Measurements from ENCODE around the gene PRKACG. TPM values are rescaled to one million over a fixed set of nuclear protein-coding genes. Genes with fewer than 3 reads are reported as not detected.

Gene PRKACG
- total RNA-seq, 2 experiments from 2014 or later = not detected

GRCh38 chr9:68980341-68980914, 33.5 kb downstream of the PRKACG start:
- peaks cover 16% of the 10 kb centered on the region for H3K4me1 Mint-ChIP-seq
- H3K27ac Mint-ChIP-seq = no peak overlapping the region
- peaks cover 4% of the 10 kb centered on the region for H3K36me3 Mint-ChIP-seq
- no peak overlapping the region for H3K4me3 Mint-ChIP-seq
- H3K9me3 Mint-ChIP-seq = no peaks in the 10 kb centered on the region
- no peaks in the 10 kb centered on the region for H3K27me3 Mint-ChIP-seq
- DNase-seq = no peak

GRCh38 chr9:68979538-68980314, 34.2 kb downstream of the PRKACG start:
- Mint-ChIP-seq H3K36me3 (peaks cover 4% of the 10 kb centered on the region), H3K4me1 (peaks cover 19% of the 10 kb centered on the region), H3K4me3 (peak overlapping the region; percentile 51), H3K27me3 (no peaks in the 10 kb centered on the region), H3K27ac (peak overlapping the region; percentile 66), H3K9me3 (no peaks in the 10 kb centered on the region)
- peak; percentile 21 for DNase-seq

- no peak for DNase-seq
- no peaks in the 10 kb centered on the region for H3K9me3 Mint-ChIP-seq
These were observed 35.4 kb downstream of the PRKACG start for GRCh38 chr9:68978501-68978900.

GRCh38 chr9:68978066-68978465, 35.8 kb downstream of the PRKACG start:
- Mint-ChIP-seq H3K27ac (no peak overlapping the region), H3K4me1 (peaks cover 24% of the 10 kb centered on the region), H3K4me3 (no peak overlapping the region), H3K27me3 (no peaks in the 10 kb centered on the region), H3K9me3 (no peaks in the 10 kb centered on the region), H3K36me3 (peaks cover 4% of the 10 kb centered on the region)
- no peak for DNase-seq

More at GRCh38 chr9:68978501-68978900, 35.4 kb downstream of the PRKACG start:
- Mint-ChIP-seq H3K36me3 (peaks cover 4% of the 10 kb centered on the region), H3K4me1 (peaks cover 25% of the 10 kb centered on the region), H3K27me3 (no peaks in the 10 kb centered on the region), H3K4me3 (no peak overlapping the region), H3K27ac (no peak overlapping the region)

GRCh38 chr9:68975365-68976043, 38.4 kb downstream of the PRKACG start:
- DNase-seq = no peak
- H3K9me3 Mint-ChIP-seq = peaks cover 5% of the 10 kb centered on the region
- H3K4me3 Mint-ChIP-seq = no peak overlapping the region
- H3K36me3 Mint-ChIP-seq = peaks cover 6% of the 10 kb centered on the region
- H3K27me3 Mint-ChIP-seq = no peaks in the 10 kb centered on the region
- H3K27ac Mint-ChIP-seq = no peak overlapping the region
- peaks cover 30% of the 10 kb centered on the region for H3K4me1 Mint-ChIP-seq

GRCh38 chr9:68974901-68975300, 39.0 kb downstream of the PRKACG start:
- peak overlapping the region; percentile 30 for H3K4me3 Mint-ChIP-seq
- no peak overlapping the region for H3K27ac Mint-ChIP-seq
- peaks cover 5% of the 10 kb centered on the region for H3K9me3 Mint-ChIP-seq
- peaks cover 30% of the 10 kb centered on the region for H3K4me1 Mint-ChIP-seq
- no peaks in the 10 kb centered on the region for H3K27me3 Mint-ChIP-seq
- peaks cover 6% of the 10 kb centered on the region for H3K36me3 Mint-ChIP-seq
- DNase-seq = no peak

GRCh38 chr9:68974431-68974830, 39.5 kb downstream of the PRKACG start:
- Mint-ChIP-seq H3K27ac (peak overlapping the region; percentile 13), H3K4me1 (peaks cover 27% of the 10 kb centered on the region), H3K4me3 (no peak overlapping the region), H3K27me3 (no peaks in the 10 kb centered on the region), H3K36me3 (peaks cover 6% of the 10 kb centered on the region), H3K9me3 (peaks cover 5% of the 10 kb centered on the region)
- DNase-seq = peak; percentile 33

- no peak for DNase-seq
- no peak overlapping the region for H3K4me3 Mint-ChIP-seq
- H3K27ac Mint-ChIP-seq = no peak overlapping the region
These were observed 40.3 kb downstream of the PRKACG start for GRCh38 chr9:68973619-68974018.

GRCh38 chr9:68970151-68970550, 43.8 kb downstream of the PRKACG start:
- Mint-ChIP-seq H3K9me3 (peaks cover 5% of the 10 kb centered on the region), H3K4me3 (no peak overlapping the region), H3K36me3 (peaks cover 2% of the 10 kb centered on the region), H3K27ac (no peak overlapping the region), H3K27me3 (peaks cover 8% of the 10 kb centered on the region), H3K4me1 (peaks cover 16% of the 10 kb centered on the region)
- DNase-seq = no peak

More at GRCh38 chr9:68973619-68974018, 40.3 kb downstream of the PRKACG start:
- Mint-ChIP-seq H3K4me1 (peaks cover 20% of the 10 kb centered on the region), H3K36me3 (peaks cover 6% of the 10 kb centered on the region), H3K9me3 (peaks cover 5% of the 10 kb centered on the region), H3K27me3 (no peaks in the 10 kb centered on the region)

- Mint-ChIP-seq H3K27me3 (peaks cover 8% of the 10 kb centered on the region), H3K27ac (no peak overlapping the region), H3K36me3 (peaks cover 2% of the 10 kb centered on the region), H3K4me3 (no peak overlapping the region), H3K4me1 (peaks cover 12% of the 10 kb centered on the region), H3K9me3 (peaks cover 5% of the 10 kb centered on the region)
- no peak for DNase-seq
These were observed 44.4 kb downstream of the PRKACG start for GRCh38 chr9:68969538-68969937.

- H3K9me3 Mint-ChIP-seq = peaks cover 5% of the 10 kb centered on the region
- DNase-seq = no peak
- H3K36me3 Mint-ChIP-seq = peaks cover 2% of the 10 kb centered on the region
- H3K27ac Mint-ChIP-seq = no peak overlapping the region
- H3K4me3 Mint-ChIP-seq = no peak overlapping the region
- peaks cover 8% of the 10 kb centered on the region for H3K27me3 Mint-ChIP-seq
- peaks cover 6% of the 10 kb centered on the region for H3K4me1 Mint-ChIP-seq
These were observed 46.1 kb downstream of the PRKACG start for GRCh38 chr9:68967800-68968199.

GRCh38 chr9:68966496-68966944, 47.4 kb downstream of the PRKACG start:
- no peak overlapping the region for H3K27ac Mint-ChIP-seq
- H3K4me3 Mint-ChIP-seq = no peak overlapping the region
- H3K4me1 Mint-ChIP-seq = peaks cover 2% of the 10 kb centered on the region
- no peak for DNase-seq
- peaks cover 12% of the 10 kb centered on the region for H3K27me3 Mint-ChIP-seq
- H3K36me3 Mint-ChIP-seq = peaks cover under 1% of the 10 kb centered on the region
- H3K9me3 Mint-ChIP-seq = peaks cover under 1% of the 10 kb centered on the region

- H3K27ac Mint-ChIP-seq = no peak overlapping the region
- H3K9me3 Mint-ChIP-seq = peaks cover 2% of the 10 kb centered on the region
- H3K27me3 Mint-ChIP-seq = peaks cover 23% of the 10 kb centered on the region
- no peak for DNase-seq
- H3K36me3 Mint-ChIP-seq = peaks cover 2% of the 10 kb centered on the region
- H3K4me1 Mint-ChIP-seq = no peaks in the 10 kb centered on the region
- no peak overlapping the region for H3K4me3 Mint-ChIP-seq
These were observed 49.1 kb downstream of the PRKACG start for GRCh38 chr9:68964765-68965164.

GRCh38 chr9:68964102-68964541, 49.8 kb downstream of the PRKACG start:
- no peak overlapping the region for H3K4me3 Mint-ChIP-seq
- H3K9me3 Mint-ChIP-seq = peaks cover 2% of the 10 kb centered on the region
- DNase-seq = no peak
- H3K36me3 Mint-ChIP-seq = peaks cover 2% of the 10 kb centered on the region
- H3K27me3 Mint-ChIP-seq = peaks cover 23% of the 10 kb centered on the region
- no peak overlapping the region for H3K27ac Mint-ChIP-seq
- no peaks in the 10 kb centered on the region for H3K4me1 Mint-ChIP-seq

- H3K27ac Mint-ChIP-seq = no peak overlapping the region
- H3K36me3 Mint-ChIP-seq = peaks cover 2% of the 10 kb centered on the region
- peaks cover 23% of the 10 kb centered on the region for H3K27me3 Mint-ChIP-seq
- peaks cover 2% of the 10 kb centered on the region for H3K9me3 Mint-ChIP-seq
- no peak for DNase-seq
- no peaks in the 10 kb centered on the region for H3K4me1 Mint-ChIP-seq
- H3K4me3 Mint-ChIP-seq = no peak overlapping the region
These were observed 50.5 kb downstream of the PRKACG start for GRCh38 chr9:68963416-68963815.

Measured in activated naive CD8-positive, alpha-beta T cell treated with anti-CD3 and anti-CD28 coated beads for 36 hours (primary cell).